Measurements from ENCODE around the gene HEXB.

HEXB gene

DNA sequence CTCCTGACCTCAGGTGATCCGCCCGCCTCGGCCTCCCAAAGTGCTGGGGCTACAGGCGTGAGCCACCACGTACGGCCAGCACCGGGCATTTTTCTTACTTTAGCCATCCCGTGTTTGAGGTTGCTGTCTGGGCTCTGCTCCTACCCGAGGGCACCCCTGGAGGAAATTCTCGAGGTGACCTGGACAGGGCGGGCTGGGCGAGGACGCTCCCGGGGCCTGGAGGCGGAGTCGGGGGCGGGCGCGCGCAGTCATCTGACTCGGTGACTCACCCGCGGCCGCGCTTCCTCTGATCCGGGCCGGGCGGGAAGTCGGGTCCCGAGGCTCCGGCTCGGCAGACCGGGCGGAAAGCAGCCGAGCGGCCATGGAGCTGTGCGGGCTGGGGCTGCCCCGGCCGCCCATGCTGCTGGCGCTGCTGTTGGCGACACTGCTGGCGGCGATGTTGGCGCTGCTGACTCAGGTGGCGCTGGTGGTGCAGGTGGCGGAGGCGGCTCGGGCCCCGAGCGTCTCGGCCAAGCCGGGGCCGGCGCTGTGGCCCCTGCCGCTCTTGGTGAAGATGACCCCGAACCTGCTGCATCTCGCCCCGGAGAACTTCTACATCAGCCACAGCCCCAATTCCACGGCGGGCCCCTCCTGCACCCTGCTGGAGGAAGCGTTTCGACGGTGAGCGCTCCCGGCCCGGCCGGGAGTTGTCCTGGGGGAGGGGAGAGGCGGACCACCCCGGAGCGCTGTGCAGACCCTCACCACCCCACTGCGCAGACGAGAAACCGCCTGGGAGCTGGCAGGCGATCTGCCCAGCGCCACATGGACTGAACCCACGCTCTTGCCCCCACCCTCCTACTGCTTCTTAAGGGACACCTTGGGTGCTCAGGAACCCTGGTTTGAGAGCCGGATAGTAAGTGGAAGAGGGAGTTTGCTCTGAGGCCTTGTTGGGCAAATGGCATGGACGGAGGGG lies at the start of gene HEXB:
Gene HEXB, plus strand, starts transcription at position 334 of the 952 bp plus-strand sequence. Its CDS starts 28 bp downstream, at position 362.
- peak; percentile 85 for DNase-seq

DNA sequence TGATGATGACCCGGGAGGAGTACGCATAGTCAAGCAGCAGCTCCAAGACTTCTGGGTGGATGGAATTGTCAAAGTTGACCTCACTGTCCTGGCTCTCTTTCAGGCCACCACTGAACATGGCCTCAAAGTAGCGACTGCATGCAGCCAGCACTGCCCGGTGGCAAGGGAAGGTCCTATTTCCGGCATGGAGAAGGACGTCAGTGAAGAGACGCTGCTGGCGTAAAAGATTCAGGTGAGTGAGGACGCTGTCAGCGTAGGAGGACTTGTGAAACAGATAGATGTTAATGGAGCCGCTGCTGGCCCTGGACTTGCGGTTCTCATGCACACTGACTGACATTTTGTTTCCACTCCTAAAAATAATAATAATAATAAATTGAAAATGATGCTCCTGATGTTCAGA lies 48.9 kb upstream of the HEXB start:
- no peak for DNase-seq

DNA sequence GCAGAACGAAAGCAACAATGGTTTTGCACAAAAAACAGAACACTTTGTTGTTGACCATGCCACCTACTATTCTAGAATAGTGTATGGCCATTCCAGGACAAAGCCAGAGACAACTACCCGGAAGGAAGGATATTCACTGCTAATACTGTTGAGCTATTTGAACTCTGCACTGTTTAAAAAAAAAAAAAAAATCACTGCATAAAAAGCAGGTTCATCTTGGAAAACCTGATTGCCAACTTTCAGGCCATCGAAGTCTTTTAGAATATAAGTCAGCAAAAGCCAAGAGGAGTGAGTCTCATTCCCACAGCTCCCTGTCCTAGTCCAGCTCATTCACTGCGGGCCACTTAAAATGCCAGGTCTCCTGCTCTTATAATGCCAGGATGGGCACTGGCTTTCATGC lies 48.5 kb upstream of the HEXB start:
- no peak for DNase-seq

DNA sequence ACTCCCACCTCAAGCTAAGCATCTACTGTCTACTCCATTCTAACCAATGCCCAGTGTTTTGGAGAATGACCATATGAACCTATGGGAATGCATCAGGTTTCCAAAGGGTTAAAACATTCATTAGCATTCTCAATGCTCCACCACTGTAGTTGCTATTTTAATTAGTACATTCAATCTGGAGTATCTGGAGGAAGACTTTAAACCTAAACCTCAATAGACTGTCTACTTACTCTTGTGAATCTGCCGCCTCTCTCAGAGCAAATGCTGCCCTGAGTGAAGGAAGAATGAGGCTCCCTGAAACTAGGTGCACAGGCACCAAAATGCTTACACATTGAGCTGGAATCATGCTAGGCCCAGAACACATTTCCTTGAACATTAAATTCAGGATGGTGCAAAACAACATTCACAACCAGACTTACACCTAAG lies 46.5 kb upstream of the HEXB start:
- no peak for DNase-seq

DNA sequence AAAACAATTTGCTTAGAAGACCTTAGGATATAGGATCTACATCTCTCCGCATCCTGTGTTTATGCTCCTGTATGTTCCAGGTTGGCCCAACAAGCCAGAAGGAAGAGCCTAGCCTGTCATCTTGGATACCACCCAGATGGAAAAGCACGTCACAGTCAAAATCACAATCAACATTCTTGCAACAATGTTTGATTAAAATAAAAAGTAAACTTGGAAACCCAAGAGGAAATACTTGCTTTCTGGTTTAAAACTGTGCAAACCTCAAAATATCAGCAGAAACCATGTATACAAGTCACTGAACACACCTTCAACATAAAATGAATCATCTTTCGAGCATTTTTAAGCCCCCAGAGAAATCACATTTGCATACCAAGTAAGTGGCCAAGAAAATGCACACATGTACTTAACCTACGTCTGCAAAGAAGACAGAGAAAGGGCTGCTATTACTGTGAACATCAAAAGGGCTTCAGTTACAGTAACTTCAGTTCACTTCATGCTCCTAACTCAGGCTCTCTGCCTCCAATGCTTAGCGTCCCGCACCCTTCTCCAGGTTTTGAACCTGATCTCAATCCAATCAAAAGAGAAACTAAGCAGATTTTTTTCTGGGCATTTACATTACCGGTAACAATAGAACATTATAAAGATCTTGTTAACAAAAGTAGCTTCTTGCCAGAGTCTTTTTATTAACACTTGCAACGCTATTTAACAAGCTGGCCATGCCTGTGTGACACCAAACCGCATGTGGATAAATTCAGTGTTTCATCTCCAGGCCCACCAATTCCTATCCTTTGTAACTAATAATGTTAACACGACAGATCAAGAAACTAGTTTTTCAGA lies 45.8 kb upstream of the HEXB start:
- DNase-seq: peak; percentile 68

DNA sequence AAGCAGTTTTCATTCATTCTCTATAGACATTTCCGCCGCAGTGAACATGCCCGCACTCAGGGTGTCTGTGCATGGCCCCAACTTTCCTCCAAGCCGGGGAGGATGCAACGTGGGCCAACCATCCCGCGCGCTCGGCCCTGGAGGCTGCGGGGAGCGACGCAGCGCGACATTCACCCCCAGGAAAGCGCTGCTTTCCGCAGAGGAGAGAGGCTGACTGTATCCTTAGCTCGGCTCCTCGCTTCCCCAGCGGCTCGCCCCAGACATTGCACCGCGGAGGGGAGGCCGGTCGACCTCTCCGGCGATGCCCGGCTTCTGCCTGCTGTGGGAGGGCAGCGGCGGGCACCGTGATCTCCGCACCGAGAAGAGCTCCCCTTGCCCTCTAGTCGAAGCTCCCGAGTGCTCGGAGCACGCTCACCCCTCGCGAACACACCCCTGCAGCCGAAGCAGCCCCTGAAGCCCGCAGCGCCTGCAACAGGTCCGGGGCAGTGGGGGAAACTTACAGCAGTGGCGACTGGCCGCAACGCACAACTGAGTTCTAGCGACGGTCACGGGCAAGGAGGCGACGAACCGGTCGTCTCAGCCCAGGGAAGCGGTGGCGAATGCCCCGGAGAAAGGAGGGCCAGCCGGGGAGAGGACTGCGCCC lies 45.1 kb upstream of the HEXB start:
- peak; percentile 53 for DNase-seq

DNA sequence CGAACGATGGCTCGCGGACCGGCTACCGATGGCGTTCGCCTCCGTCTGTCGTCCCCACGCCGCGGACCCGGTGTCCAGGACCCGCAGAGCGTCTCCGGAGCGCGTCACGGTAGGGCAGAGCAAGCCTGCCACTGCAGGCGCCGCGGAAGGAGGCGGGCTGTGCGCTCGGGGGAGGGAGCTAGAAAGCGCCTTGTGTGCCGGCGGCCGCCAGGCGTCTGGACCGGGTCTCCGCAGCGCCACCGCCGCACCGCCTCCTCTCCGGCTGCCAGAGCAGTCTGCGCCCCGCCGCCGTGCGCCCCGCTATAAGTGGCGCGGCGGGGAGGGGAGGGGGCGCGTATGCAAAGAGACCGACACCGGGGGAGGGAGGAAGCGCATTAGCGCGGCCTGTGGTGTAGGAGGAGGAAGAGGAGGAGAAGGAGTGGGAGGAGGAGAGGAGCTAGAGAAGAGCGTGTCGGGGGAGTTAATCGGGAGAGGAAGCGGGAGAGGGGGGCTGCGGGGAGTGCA lies 44.5 kb upstream of the HEXB start, which contains the start of gene ENC1:
Gene ENC1, minus strand, starts transcription at position 279 of the 504 bp plus-strand sequence. CDS start 4,243 bp downstream, outside the sequence.
- peak; percentile 94 for DNase-seq

DNA sequence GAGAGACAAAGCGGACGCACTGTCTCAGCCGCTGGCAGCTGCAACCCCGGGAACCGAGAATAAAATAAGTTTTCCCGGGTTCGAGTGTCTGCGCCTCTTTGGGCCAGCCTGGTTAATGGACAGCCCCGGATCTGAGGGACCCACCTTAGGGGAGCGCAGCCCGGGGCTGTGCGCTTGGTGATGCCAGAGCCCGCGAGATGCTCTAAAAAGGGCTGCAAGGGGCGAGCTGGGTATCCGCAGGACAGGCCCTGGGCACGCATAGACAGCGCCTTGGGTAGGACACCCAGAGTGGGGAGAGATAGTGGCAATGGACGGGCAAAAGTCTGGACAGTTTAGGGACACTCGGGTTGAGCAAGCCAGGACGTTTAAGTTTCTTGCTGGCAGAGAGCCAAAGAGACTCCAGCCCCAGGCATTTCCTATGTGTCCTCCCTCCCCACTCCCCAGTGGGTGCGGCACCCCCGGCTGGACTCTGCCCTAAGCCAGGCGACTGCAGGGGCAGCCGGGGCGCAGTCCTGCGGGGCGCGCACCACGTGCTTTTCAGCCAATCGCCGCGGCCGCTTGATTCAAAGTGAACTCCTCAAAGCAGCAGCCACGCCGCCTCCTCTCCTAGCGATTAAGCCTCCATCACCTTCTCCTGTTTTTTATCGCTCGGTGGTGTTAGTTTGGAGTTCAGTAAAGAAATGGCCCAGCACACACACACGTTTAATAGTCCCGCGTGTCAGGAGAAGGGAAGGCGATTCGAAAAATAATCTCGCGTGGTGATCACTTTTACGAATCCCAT lies 43.9 kb upstream of the HEXB start:
- DNase-seq: peak; percentile 82

DNA sequence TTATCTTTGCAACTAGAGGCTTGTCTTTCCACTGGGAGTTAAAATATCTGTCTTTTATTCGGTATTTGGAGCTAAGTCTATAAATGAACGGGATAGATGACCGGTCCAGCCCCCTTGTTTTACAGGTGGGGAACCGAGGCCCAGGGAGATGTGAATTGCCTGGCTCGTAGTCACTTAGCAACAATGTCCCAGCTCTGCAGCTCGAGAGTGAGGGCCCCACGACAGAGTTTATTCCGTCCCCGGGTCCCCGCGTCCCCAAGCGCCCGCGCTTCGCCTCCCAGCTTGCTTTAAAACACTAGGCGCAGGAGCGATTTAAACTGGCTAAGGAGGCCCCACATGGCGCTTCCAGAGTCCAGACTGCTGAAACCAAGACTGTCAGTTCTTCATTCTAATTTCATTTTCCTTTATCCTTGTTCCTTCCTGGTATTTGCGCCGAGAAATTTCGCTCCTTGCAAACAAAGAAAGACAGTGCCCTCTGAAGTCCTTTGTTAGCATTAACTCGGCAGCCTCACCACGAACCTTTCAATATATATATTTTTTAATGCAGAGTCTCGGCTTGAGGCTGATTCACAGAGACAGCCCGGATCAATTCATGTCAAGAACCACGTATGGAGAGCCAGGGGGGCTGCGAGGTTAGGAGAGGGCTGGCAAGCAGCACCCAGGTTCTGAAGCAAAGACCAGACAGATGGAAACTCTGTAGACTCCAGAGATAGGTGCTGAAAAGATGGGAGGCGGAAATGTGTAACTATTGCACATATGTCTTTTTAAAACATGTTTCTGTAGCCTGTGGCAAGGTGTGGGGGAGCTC lies 43.1 kb upstream of the HEXB start:
- DNase-seq: peak; percentile 88

DNA sequence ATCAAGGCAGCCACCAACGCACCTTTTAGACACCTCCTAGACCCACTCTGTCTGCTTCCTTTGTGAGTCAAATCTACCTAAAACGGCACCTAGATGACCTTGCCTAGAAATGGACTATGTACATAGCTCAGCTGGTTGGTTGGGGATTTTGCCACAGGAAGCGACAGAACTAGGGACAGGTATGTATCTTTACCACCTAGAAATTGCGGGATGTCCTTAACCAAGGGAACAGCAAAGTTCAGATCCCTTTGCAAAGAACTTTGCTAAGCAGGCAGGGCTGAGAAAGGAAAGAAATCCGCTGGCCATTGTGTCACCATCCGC lies 42.5 kb upstream of the HEXB start:
- no peak for DNase-seq

DNA sequence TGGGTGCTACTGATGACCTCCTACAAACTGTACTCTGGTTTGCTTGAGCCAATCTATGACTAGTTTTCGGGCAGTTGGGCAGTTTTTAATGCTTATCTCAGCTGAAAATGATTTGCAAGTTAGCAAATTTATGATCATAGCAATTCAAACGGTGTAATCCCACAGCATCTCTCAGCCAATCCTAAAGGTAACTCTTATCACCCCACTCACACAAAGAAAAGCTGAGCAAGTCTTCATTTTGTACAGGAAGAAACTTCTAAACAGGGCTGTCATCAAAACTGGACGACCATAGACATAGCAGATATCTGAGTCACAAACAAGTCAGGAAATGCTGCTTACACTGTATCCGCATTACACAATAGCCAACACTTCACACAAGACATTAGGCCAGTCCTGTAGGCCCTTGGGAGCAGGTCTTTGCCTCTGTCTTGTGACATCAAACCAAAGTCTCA lies 41.9 kb upstream of the HEXB start:
- peak; percentile 94 for DNase-seq

DNA sequence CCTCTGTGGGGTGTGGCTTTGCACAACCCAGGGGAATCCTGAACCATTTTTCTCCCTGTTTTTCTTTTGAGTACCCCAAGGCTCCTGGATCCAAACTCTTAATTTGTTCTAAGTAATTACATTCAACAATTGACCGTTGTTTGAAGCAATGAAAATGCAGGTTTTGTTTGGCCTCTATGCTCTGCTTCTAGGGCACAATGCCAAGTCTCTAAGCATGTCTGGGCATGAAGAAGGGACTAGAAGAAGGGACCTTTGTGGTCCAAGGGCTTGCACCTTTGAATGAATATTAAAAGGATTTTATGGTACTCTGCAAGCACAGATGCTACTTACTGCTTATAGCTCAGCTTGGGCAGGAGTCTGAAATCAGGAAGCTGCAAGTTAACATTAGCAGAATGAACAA lies 37.9 kb upstream of the HEXB start:
- DNase-seq: no peak

DNA sequence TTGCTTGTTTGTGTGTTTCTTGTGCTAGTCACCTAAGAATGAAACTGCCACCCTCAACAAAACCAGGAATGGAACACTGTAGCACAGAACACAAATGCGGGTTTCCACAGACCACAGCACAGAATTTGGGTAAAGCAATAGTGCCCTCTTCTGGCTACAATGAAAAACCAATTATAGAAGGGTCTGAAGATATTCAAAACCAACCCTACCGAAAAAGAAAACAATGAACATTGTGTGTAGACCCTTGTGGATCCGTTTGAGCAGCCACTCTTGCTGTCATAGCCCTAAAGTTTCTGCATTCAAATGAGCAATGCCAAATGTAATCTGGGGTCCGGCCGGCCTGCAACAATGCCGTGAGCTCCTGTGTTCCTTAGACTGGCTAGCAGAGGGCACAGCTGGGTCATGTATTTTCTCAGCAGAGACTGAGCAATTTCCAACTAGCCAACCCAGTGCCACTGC lies 36.2 kb upstream of the HEXB start:
- peak; percentile 64 for DNase-seq

DNA sequence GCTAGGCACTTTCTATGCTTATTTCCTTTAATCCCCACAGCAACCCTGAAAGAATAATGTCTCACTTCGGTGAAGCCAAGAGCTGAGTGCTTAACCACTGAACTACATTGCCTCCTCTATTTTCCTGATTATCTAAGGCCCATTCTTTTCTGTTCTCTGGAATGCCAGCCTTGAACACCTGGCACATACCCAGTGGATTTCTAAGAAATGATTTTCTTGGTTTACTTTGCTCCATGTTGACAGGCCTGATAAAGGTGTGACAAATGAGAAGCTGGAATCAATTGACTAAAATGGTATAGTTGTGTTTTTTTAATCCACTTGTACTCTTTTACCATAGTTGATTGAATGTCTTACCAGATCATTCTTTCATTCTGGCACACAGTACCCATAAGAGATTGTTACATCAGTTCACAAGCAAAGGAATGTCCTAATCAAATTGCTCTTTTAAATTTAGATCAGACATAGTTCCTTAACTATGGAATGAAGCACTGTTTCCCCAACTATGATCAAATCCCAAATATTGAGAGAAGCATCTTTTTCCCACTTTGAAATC lies 35.5 kb upstream of the HEXB start:
- no peak for DNase-seq

DNA sequence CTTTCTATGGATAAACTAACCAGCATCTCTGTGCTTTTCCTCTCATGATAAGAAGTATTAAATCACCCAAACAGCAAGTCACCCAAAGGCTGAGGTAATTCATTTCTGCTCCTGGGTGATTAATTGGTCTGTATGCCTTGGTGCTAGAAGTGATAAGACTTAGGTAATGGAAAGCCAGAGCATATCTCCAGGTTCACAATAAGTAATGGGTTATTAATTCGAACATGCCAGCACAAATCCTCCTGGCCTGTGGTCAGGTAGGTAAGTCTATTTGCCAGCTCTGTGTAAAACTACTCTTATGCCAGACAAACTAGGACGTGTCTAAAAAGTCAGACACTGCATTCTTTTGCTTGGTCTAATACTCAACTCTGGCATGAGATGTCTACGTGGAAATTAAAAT lies 33.3 kb upstream of the HEXB start:
- no peak for DNase-seq

DNA sequence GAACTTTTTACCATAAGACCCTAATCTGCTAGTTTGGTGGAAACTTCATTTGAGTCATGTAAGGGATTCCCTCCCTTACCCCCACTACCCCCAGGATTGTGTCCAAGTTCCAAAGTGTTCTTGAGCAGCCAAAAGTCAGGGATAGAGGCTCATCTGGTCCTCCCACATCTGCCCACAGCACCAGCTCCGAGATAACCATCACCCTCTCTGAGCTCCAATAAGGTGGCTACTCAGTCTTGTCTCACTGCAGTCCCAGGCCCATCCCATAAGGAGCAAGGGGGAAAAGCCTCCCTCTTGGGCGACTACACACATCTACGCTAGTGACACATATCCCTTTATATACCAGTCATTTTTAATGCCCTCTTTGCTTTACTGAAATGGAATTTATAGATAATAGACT lies 32.5 kb upstream of the HEXB start:
- no peak for DNase-seq

DNA sequence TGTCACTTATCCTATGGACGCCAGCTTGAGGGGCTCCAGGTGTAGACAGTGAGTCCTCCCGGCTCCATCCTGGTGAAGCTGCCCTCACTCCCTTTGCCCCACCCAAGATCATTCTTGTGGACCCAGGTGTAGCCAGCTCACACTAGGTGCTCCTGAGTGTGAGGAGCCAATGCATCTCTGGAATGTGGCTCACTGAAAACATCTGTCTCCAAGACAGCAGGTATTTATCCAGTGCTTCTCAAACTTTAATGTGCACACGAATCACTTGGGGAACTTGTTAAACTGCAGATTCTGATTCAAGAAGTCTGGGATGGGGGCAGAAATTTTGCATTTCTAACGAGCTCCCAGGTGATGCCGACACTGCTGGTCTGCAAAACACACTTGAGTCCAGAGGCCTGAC lies 31.0 kb upstream of the HEXB start:
- DNase-seq: no peak

DNA sequence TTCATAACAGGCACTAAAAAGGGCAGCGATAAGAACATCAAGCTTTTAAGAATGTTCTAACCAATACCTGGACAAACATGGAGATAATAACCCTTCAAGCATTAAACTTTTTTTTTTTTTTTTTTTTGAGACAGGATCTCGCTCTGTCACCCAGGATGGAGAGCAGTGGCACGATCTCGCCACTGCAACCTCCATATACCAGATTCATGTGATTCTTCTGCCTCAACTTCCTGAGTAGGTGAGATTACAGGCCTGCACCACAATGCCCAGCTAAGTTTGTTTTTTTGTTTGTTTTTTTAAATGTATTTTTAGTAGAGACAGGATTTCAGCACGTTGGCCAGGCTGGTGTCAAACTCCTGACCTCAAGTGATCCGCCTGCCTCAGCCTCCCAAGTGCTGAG lies 29.8 kb upstream of the HEXB start:
- no peak for DNase-seq

DNA sequence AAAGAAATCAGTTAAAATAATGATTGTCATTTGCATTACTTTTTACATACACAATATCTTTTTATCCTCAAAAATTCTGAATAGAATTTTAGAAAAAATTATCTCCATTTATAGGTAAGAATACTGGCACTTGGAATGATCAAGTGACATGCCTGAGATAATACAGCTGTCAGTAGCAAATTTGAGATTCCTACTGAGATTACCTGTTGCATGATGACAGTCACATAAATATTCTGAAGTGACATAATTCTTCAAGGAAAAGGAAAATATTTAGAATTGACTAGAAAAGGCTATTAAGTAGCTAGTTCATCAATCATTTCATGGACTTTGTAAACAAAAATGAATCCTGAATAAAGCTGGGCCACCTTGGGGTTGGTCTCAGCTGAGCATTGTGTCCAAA lies 29.3 kb upstream of the HEXB start:
- no peak for DNase-seq

DNA sequence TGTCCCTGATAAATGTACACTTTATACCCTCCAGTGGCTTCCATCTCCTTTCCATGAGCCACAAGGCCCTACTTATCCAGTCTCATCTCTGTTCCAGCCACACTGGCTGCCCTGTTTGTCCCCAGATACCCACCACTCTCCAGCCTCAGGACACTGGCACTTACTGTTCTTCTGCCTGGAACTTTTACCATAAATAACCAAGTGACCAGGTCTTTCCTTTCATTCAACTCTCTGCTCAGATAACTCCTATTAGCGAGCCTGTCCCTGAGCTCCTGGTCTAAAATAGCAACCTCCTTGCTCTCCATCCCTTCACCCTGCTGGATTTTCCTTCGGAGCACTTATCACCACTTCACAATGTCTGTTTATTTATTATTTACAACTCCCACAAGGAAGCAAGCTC lies 27.9 kb upstream of the HEXB start:
- no peak for DNase-seq

DNA sequence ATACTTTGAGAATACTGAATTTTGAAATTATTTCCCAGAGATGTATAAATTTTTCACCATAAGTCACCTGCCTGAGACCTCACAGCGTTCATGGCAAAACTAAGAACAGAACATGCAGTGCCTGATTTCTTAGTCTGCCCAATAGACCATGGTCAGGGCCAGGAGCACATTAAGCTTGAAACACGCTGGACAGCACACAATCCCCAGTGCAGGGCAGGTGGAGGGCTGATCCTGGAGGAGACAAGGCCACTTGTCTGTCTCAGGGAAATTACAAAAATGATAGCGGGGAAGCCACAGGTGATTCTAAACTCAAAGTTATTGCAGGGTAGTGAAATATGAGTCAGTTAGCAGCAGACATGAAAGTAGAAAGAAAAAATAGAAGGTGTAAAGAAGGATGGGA lies 25.9 kb upstream of the HEXB start:
- no peak for DNase-seq

Data from fibroblast of skin of right biceps (primary cell).